IPS-20b (cell line): Measurements from ENCODE around the gene HSFX4.
A peak's percentile ranks its signal among the peaks of the same experiment; 100 is the strongest.
"Not testable (repeated sequence)": the region's sequence is repeated elsewhere in the genome, so short reads cannot be mapped to it uniquely, and the experiment has no call there.

Experiments
- H3K27ac ChIP-seq: one replicate; pipeline ENCODE4 v1.5.1; 2013; ENCODE audit warnings: low read length
- H3K27me3 ChIP-seq: 2 replicates; pipeline ENCODE4 v1.6.1; 2013; ENCODE audit warnings: mild to moderate bottlenecking, low read length, inconsistent platforms; ENCODE audit not compliant: insufficient read depth
- H3K36me3 ChIP-seq: 2 replicates; pipeline ENCODE4 v1.6.1; 2013; ENCODE audit warnings: low read depth, mild to moderate bottlenecking, inconsistent platforms, low read length, moderate library complexity; ENCODE audit not compliant: insufficient read depth
- H3K4me1 ChIP-seq: 2 replicates; pipeline ENCODE4 v1.6.1; 2013; ENCODE audit warnings: mild to moderate bottlenecking, control low read depth, inconsistent platforms, low read length, moderate library complexity; ENCODE audit not compliant: insufficient read depth
- H3K4me3 ChIP-seq: 2 replicates; pipeline ENCODE4 v1.5.1; 2013; ENCODE audit warnings: mild to moderate bottlenecking, low read length, inconsistent platforms
- H3K9ac ChIP-seq: 2 replicates; pipeline ENCODE4 v1.6.1; 2013; ENCODE audit warnings: low read depth, mild to moderate bottlenecking, inconsistent platforms, low read length, moderate library complexity
- H3K9me3 ChIP-seq: 2 replicates; pipeline ENCODE4 v1.6.1; 2013; ENCODE audit warnings: mild to moderate bottlenecking, low read depth, low read length, inconsistent platforms; ENCODE audit not compliant: insufficient read depth

Gene HSFX4

GRCh38 chrX:149938881-149939654, 9.7 kb downstream of the HSFX4 start:
- H3K4me3 ChIP-seq = peak overlapping the region; percentile 80; the same call in 1 of the 2 replicates
- H3K27me3 ChIP-seq = no peaks in the 10 kb centered on the region
- no peaks in the 10 kb centered on the region for H3K36me3 ChIP-seq
- no peak overlapping the region for H3K27ac ChIP-seq
- no peaks in the 10 kb centered on the region for H3K9me3 ChIP-seq
- H3K4me1 ChIP-seq = no peaks in the 10 kb centered on the region
- H3K9ac ChIP-seq = peak overlapping the region; percentile 84; the same call in 1 of the 2 replicates

GRCh38 chrX:149939655-149939904, 10.2 kb downstream of the HSFX4 start:
- Histone ChIP-seq H3K4me3 (peak overlapping the region; percentile 78), H3K27ac (peak overlapping the region; percentile 70), H3K9ac (peak overlapping the region; percentile 80; the same call in 1 of the 2 replicates), H3K9me3 (no peaks in the 10 kb centered on the region), H3K36me3 (no peaks in the 10 kb centered on the region), H3K27me3 (no peaks in the 10 kb centered on the region), H3K4me1 (no peaks in the 10 kb centered on the region)

GRCh38 chrX:149939905-149940673, 10.7 kb downstream of the HSFX4 start:
- Histone ChIP-seq H3K27me3 (no peaks in the 10 kb centered on the region), H3K9me3 (no peaks in the 10 kb centered on the region), H3K4me3 (peak overlapping the region; percentile 78), H3K36me3 (no peaks in the 10 kb centered on the region), H3K27ac (peak overlapping the region; percentile 70), H3K9ac (peak overlapping the region; percentile 80), H3K4me1 (no peaks in the 10 kb centered on the region)

- Histone ChIP-seq H3K4me3 (peak overlapping the region; percentile 40; the same call in 1 of the 2 replicates), H3K9ac (peak overlapping the region; percentile 69; the same call in 1 of the 2 replicates)
- H3K27ac ChIP-seq, H3K27me3 ChIP-seq, H3K36me3 ChIP-seq, H3K4me1 ChIP-seq, H3K9me3 ChIP-seq: not testable (repeated sequence)
Observed at GRCh38 chrX:149940674-149941024, 11.3 kb downstream of the HSFX4 start.

GRCh38 chrX:149945087-149945670, 15.8 kb downstream of the HSFX4 start:
- not testable (repeated sequence) for H3K9me3 ChIP-seq

GRCh38 chrX:149945820-149946219, 16.4 kb downstream of the HSFX4 start:
- H3K36me3 ChIP-seq = peaks cover 17% of the 10 kb centered on the region
- not testable (repeated sequence) for H3K27ac ChIP-seq, H3K27me3 ChIP-seq, H3K9ac ChIP-seq, H3K4me1 ChIP-seq, H3K9me3 ChIP-seq, H3K4me3 ChIP-seq

More at GRCh38 chrX:149945087-149945670, 15.8 kb downstream of the HSFX4 start:
- not testable (repeated sequence) for H3K27me3 ChIP-seq, H3K9ac ChIP-seq, H3K4me3 ChIP-seq, H3K4me1 ChIP-seq, H3K27ac ChIP-seq
- H3K36me3 ChIP-seq = peaks cover 15% of the 10 kb centered on the region

- H3K36me3 ChIP-seq = peaks cover 17% of the 10 kb centered on the region
- not testable (repeated sequence) for H3K27ac ChIP-seq, H3K9me3 ChIP-seq, H3K9ac ChIP-seq, H3K4me1 ChIP-seq, H3K27me3 ChIP-seq, H3K4me3 ChIP-seq
Observed at GRCh38 chrX:149946932-149947331, 17.6 kb downstream of the HSFX4 start.

GRCh38 chrX:149948016-149948415, 18.6 kb downstream of the HSFX4 start:
- Histone ChIP-seq H3K9ac (no peak overlapping the region), H3K27me3 (no peaks in the 10 kb centered on the region), H3K36me3 (peaks cover 17% of the 10 kb centered on the region), H3K4me3 (no peak overlapping the region), H3K27ac (no peak overlapping the region), H3K9me3 (no peaks in the 10 kb centered on the region), H3K4me1 (no peaks in the 10 kb centered on the region)

- H3K9me3 ChIP-seq = no peaks in the 10 kb centered on the region
- no peak overlapping the region for H3K27ac ChIP-seq
Observed at GRCh38 chrX:149949743-149950436, 20.5 kb downstream of the HSFX4 start.

GRCh38 chrX:149950681-149951080, 21.3 kb downstream of the HSFX4 start:
- peaks cover 17% of the 10 kb centered on the region for H3K36me3 ChIP-seq
- no peaks in the 10 kb centered on the region for H3K27me3 ChIP-seq
- H3K9ac ChIP-seq = no peak overlapping the region
- H3K4me1 ChIP-seq = no peaks in the 10 kb centered on the region
- no peak overlapping the region for H3K27ac ChIP-seq
- no peaks in the 10 kb centered on the region for H3K9me3 ChIP-seq
- H3K4me3 ChIP-seq = no peak overlapping the region

More at GRCh38 chrX:149949743-149950436, 20.5 kb downstream of the HSFX4 start:
- Histone ChIP-seq H3K9ac (no peak overlapping the region), H3K4me1 (no peaks in the 10 kb centered on the region), H3K27me3 (no peaks in the 10 kb centered on the region), H3K4me3 (no peak overlapping the region), H3K36me3 (peaks cover 17% of the 10 kb centered on the region)

GRCh38 chrX:149961572-149961971, 32.2 kb downstream of the HSFX4 start:
- no peak overlapping the region for H3K9ac ChIP-seq

More at GRCh38 chrX:149961572-149961971, 32.2 kb downstream of the HSFX4 start:
- Histone ChIP-seq H3K4me3 (no peak overlapping the region), H3K27me3 (no peaks in the 10 kb centered on the region), H3K9me3 (no peaks in the 10 kb centered on the region), H3K27ac (no peak overlapping the region), H3K36me3 (peaks cover 3% of the 10 kb centered on the region; the same call in 1 of the 2 replicates), H3K4me1 (no peaks in the 10 kb centered on the region)
